H1 (cell line): ENCODE results near the gene PLA2G15. TPM values are rescaled to one million over a fixed set of nuclear protein-coding genes. Genes with fewer than 3 reads are reported as not detected.

Experiments used
- CTCF ChIA-PET: fragments of 300-600 bp; sonication (Branson Sonifier 250); formaldehyde crosslinking; loops from one replicate; lab custom pipeline; 2021; ENCODE audit not compliant: partially characterized antibody; lab: Charles Lee
- POLR2A ChIA-PET: fragments of 300-600 bp; sonication (Branson Sonifier 250); formaldehyde crosslinking; loops from one replicate; lab custom pipeline; 2021; ENCODE audit warnings: inconsistent platforms; ENCODE audit not compliant: partially characterized antibody; lab: Charles Lee
- DNase-seq, 2 experiments: peaks; one replicate each; pipeline versions ENCODE4 v3.0.0 to v3.0.0-alpha.2; 2010 to 2022; ENCODE audit warnings: low spot score in 2 of 2, low read depth in 1 of 2, mixed read lengths in 1 of 2
- FAIRE-seq: peaks from 2 replicates; lab custom pipeline; 2011; peaks lifted over from hg19 to GRCh38; lab: Jason Lieb, UNC
- H2AFZ ChIP-seq: 2 replicates; pipeline ENCODE4 v1.8.1; 2012; ENCODE audit warnings: low read length, inconsistent platforms
- H2AK5ac ChIP-seq: 2 replicates; pipeline ENCODE4 v1.6.1; 2013; ENCODE audit warnings: low read depth, low read length
- H2BK120ac ChIP-seq: replicated peaks from 2 replicates; pipeline ENCODE3; 2013; ENCODE audit warnings: low read depth, low read length, inconsistent platforms
- H2BK12ac ChIP-seq: 2 replicates; pipeline ENCODE4 v1.6.1; 2013; ENCODE audit warnings: low read depth, low read length
- H2BK15ac ChIP-seq: 2 replicates; pipeline ENCODE4 v1.6.1; 2013; ENCODE audit warnings: low read length
- H2BK20ac ChIP-seq: 2 replicates; pipeline ENCODE4 v1.6.1; 2013; ENCODE audit warnings: low read length
- H2BK5ac ChIP-seq: 2 replicates; pipeline ENCODE4 v1.6.1; 2013; ENCODE audit warnings: low read depth, low read length
- H3K14ac ChIP-seq: 2 replicates; pipeline ENCODE4 v1.6.1; 2013; ENCODE audit warnings: inconsistent platforms; ENCODE audit not compliant: insufficient read length
- H3K18ac ChIP-seq: 2 replicates; pipeline ENCODE4 v1.6.1; 2013; ENCODE audit warnings: low read length; ENCODE audit errors: extremely low read depth
- H3K23ac ChIP-seq: 2 replicates; pipeline ENCODE4 v1.6.1; 2013; ENCODE audit warnings: inconsistent platforms; ENCODE audit not compliant: insufficient read length
- H3K23me2 ChIP-seq: 2 replicates; pipeline ENCODE4 v1.6.1; 2013; ENCODE audit warnings: low read depth, low read length
- H3K27ac ChIP-seq: 2 replicates; pipeline ENCODE4 v1.6.1; 2011; ENCODE audit warnings: low read depth, low read length, inconsistent platforms
- H3K27me3 ChIP-seq, 4 experiments: replicated peaks in 1 of 4; 1 replicate in 1 of 4; 2 replicates in 3 of 4; pipeline versions ENCODE4 v1.6.1 to v1.8.1; 2011 to 2013; ENCODE audit warnings: low read length in 3 of 4, mild to moderate bottlenecking in 3 of 4, inconsistent platforms in 2 of 4, mixed read lengths in 2 of 4, moderate library complexity in 1 of 4; ENCODE audit not compliant: control insufficient read depth in 3 of 4, insufficient read depth in 3 of 4; ENCODE audit errors: extremely low read depth in 1 of 4
- H3K36me3 ChIP-seq, 4 experiments: 2 replicates each; pipeline versions ENCODE4 v1.6.1 to v1.8.1; 2011 to 2013; ENCODE audit warnings: mild to moderate bottlenecking in 4 of 4, low read length in 3 of 4, moderate library complexity in 2 of 4, control low read depth in 1 of 4, inconsistent platforms in 1 of 4; ENCODE audit not compliant: insufficient read depth in 4 of 4, control insufficient read depth in 2 of 4
- H3K4ac ChIP-seq: replicated peaks from 2 replicates; pipeline ENCODE3; 2013; ENCODE audit warnings: low read length, low read depth, mixed read lengths, inconsistent platforms; ENCODE audit not compliant: insufficient read length
- H3K4me1 ChIP-seq, 4 experiments: replicated peaks in 1 of 4; 1 replicate in 1 of 4; 2 replicates in 3 of 4; pipeline versions ENCODE4 v1.6.1 to v1.8.1; 2011 to 2013; ENCODE audit warnings: low read length in 3 of 4, inconsistent platforms in 2 of 4, mixed read lengths in 1 of 4; ENCODE audit not compliant: insufficient read depth in 4 of 4, control insufficient read depth in 3 of 4
- H3K4me2 ChIP-seq, 2 experiments: 2 replicates each; pipeline versions ENCODE4 v1.6.1 to v1.8.1; 2011 to 2013; ENCODE audit warnings: low read depth in 2 of 2, low read length in 2 of 2, control low read depth in 1 of 2, inconsistent platforms in 1 of 2, mild to moderate bottlenecking in 1 of 2; ENCODE audit not compliant: insufficient read depth in 1 of 2
- H3K4me3 ChIP-seq, 4 experiments: fragments of 200-600, 300-600 bp in 1 of 4; sonication (generic), shearing (Covaris generic), sonication (Bioruptor Twin) in 1 of 4; 2 replicates each; pipeline versions ENCODE4 v1.5.1 to v1.8.1; 2011 to 2016; ENCODE audit warnings: low read length in 4 of 4, low read depth in 3 of 4, control low read depth in 2 of 4, inconsistent platforms in 2 of 4, mild to moderate bottlenecking in 2 of 4, mixed read lengths in 1 of 4, moderate library complexity in 1 of 4; ENCODE audit not compliant: insufficient read depth in 2 of 4; ENCODE audit errors: extremely low read depth in 1 of 4
- H3K56ac ChIP-seq: replicated peaks from 2 replicates; pipeline ENCODE3; 2013; ENCODE audit warnings: low read depth, mild to moderate bottlenecking, mixed read lengths, low read length, inconsistent platforms; ENCODE audit not compliant: insufficient read length
- H3K79me1 ChIP-seq: 2 replicates; pipeline ENCODE4 v1.6.1; 2013; ENCODE audit warnings: low read depth, low read length, control low read depth
- H3K79me2 ChIP-seq, 2 experiments: 2 replicates each; pipeline versions ENCODE4 v1.6.1 to v1.8.1; 2012 to 2013; ENCODE audit warnings: low read length in 2 of 2, mild to moderate bottlenecking in 2 of 2, inconsistent platforms in 1 of 2; ENCODE audit not compliant: insufficient read depth in 2 of 2, control insufficient read depth in 1 of 2
- H3K9ac ChIP-seq, 4 experiments: replicated peaks in 1 of 4; 1 replicate in 1 of 4; 2 replicates in 3 of 4; pipeline versions ENCODE4 v1.6.1 to v1.8.1; 2011 to 2013; ENCODE audit warnings: low read depth in 3 of 4, low read length in 3 of 4, control low read depth in 2 of 4, mild to moderate bottlenecking in 2 of 4, moderate library complexity in 2 of 4, inconsistent platforms in 1 of 4; ENCODE audit errors: extremely low read depth in 1 of 4
- H3K9me3 ChIP-seq, 2 experiments: 2 replicates each; pipeline versions ENCODE4 v1.6.1 to v1.8.1; 2012 to 2013; ENCODE audit warnings: mild to moderate bottlenecking in 2 of 2, moderate library complexity in 2 of 2, control low read depth in 1 of 2, inconsistent platforms in 1 of 2, low read depth in 1 of 2, low read length in 1 of 2, mixed read lengths in 1 of 2; ENCODE audit not compliant: insufficient read depth in 2 of 2
- H4K20me1 ChIP-seq, 2 experiments: replicated peaks in 1 of 2; 2 replicates each; pipeline versions ENCODE3 to v1.8.1; 2011 to 2013; ENCODE audit warnings: inconsistent platforms in 2 of 2, low read length in 2 of 2, mild to moderate bottlenecking in 1 of 2; ENCODE audit not compliant: insufficient read depth in 2 of 2, control insufficient read depth in 1 of 2
- H4K5ac ChIP-seq: 2 replicates; pipeline ENCODE4 v1.6.1; 2013; ENCODE audit warnings: low read length, low read depth, mixed read lengths, inconsistent platforms; ENCODE audit not compliant: insufficient read length
- H4K8ac ChIP-seq: 2 replicates; pipeline ENCODE4 v1.8.0; 2013; ENCODE audit warnings: mild to moderate bottlenecking, moderate library complexity, low read length, inconsistent platforms; ENCODE audit not compliant: insufficient read depth; ENCODE audit errors: extremely low read depth
- H4K91ac ChIP-seq: replicated peaks from 2 replicates; pipeline ENCODE3; 2013; ENCODE audit warnings: low read length, mixed read lengths, inconsistent platforms; ENCODE audit not compliant: insufficient read length
- CHD2 ChIP-seq: IDR thresholded peaks from 2 replicates; pipeline ENCODE4 v1.6.1; 2012; ENCODE audit warnings: low read length, improper control_type of control experiment
- SAP30 ChIP-seq: fragments of 300-600 bp; sonication (generic); IDR thresholded peaks from 2 replicates; pipeline ENCODE4 v1.7.1; 2012; ENCODE audit warnings: low read length, moderate library complexity, mild to moderate bottlenecking, inconsistent platforms; ENCODE audit not compliant: insufficient read depth, insufficient replicate concordance
- WGBS, 2 experiments: shearing (Covaris generic) in 1 of 2; methylation state at CpG; one replicate each; pipeline versions ENCODE4 v1.1.6 to v1.1.7; 2013 to 2015; ENCODE audit warnings: low lambda C conversion rate in 2 of 2, mixed read lengths in 2 of 2, inconsistent platforms in 1 of 2, low coverage in 1 of 2, missing lambda C conversion rate in 1 of 2; ENCODE audit not compliant: insufficient replicate concordance in 2 of 2, insufficient coverage in 1 of 2, insufficient read length in 1 of 2; ENCODE audit errors: extremely low coverage in 1 of 2, missing lambda C conversion rate in 1 of 2; 5-methylcytosine and 5-hydroxymethylcytosine counted together
- polyA plus RNA-seq, 7 experiments: library from polyadenylated mRNA; depleted of rRNA in 3 of 7; stranded (reverse) in 5 of 7; unstranded in 2 of 7; fragments of >200 nt in 5 of 7; fragments of 200-250 nt in 2 of 7; gene quantifications; 1 replicate in 5 of 7; 2 replicates in 1 of 7; 4 replicates in 1 of 7; pipeline versions ENCODE4 v1.2.1 to v1.2.3, GENCODE V29; 2011 to 2013; ENCODE audit warnings: missing spikeins in 2 of 7, mixed read lengths in 2 of 7
- total RNA-seq: library from RNA; stranded (reverse); fragmentation: NEBNext Ultra II Directional; extraction: Animal tissue kit (Norgen Biotek cat#: 25700); gene quantifications from 2 replicates; pipeline ENCODE4 v1.2.1, GENCODE V29; 2021

PLA2G15 gene
- total and polyA plus RNA-seq, 2 of the 8 experiments (the other 6 are each of a cell fraction or from before 2014, with no cell fraction given): 11.2 to 12.0 TPM

DNA sequence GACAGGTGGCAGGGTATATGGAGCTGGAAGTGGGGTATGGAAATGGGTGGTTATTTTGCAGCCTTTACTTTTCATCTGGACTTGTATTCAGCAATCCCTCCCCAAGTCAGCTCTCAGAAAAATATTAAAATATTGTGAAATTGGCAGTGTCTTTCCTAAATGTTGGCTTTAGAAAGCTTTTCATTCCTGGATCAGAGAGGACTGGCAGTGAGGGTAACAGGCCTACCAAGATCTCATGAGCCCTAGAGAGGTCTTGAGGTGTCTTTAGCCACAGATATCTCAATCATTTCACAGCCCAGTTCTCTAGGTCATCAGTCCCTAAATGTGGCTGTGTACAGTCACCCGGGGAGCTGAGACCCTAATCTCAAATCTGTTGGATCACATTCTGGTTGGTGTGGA, 43.1 kb downstream of the PLA2G15 start:
- no peak overlapping the region for H3K9ac ChIP-seq
- H3K14ac ChIP-seq: no peak overlapping the region
- H3K4me3 ChIP-seq: no peak overlapping the region
- H2BK120ac ChIP-seq: no peak overlapping the region
- H3K9me3 ChIP-seq: no peaks in the 10 kb centered on the region
- no peak overlapping the region for H2AK5ac ChIP-seq
- no peak overlapping the region for H3K4me2 ChIP-seq
- H2BK15ac ChIP-seq: no peak overlapping the region
- H4K20me1 ChIP-seq: peaks cover 0 to 9% of the 10 kb centered on the region in 2 experiments
- H3K4me1 ChIP-seq: no peaks in the 10 kb centered on the region
- H3K27me3 ChIP-seq: no peaks in the 10 kb centered on the region
- H2AFZ ChIP-seq: no peak overlapping the region
- FAIRE-seq (no peak), DNase-seq (no peak)
- H4K8ac ChIP-seq: no peak overlapping the region
- H2BK12ac ChIP-seq: no peak overlapping the region
- H2BK5ac ChIP-seq: no peak overlapping the region
- no peaks in the 10 kb centered on the region for H3K79me2 ChIP-seq
- no peak overlapping the region for H3K23ac ChIP-seq
- TF ChIP-seq CHD2 (no peak), SAP30 (no peak)
- H3K79me1 ChIP-seq: 0 out of 2 replicates have a peak, but pooled peaks cover 3% of the 10 kb centered on the region
- H3K23me2 ChIP-seq: no peaks in the 10 kb centered on the region; the same call in 1 of the 2 replicates
- CTCF ChIA-PET: interaction anchor here (0.6 to 20.4 kb wide), 8 partner anchors 9 to 60 kb away, joined by 3 to 233 read pairs (median 3); partner anchors contain the start of gene SLC7A6
- no peak overlapping the region for H4K5ac ChIP-seq
- H3K36me3 ChIP-seq: peaks cover 0 to 15% (median 5%) of the 10 kb centered on the region in 4 experiments; a peak in 5 of 8 replicates
- no peak overlapping the region for H4K91ac ChIP-seq
- H3K27ac ChIP-seq: no peak overlapping the region
- no peak overlapping the region for H3K4ac ChIP-seq
- no peak overlapping the region for H2BK20ac ChIP-seq
- 95% methylated on average over 1 of the region's 1 CpG; no CpG with 5 or more reads in 1 of the 2 experiments for WGBS, 2 experiments
- no peak overlapping the region for H3K18ac ChIP-seq
- POLR2A ChIA-PET: interaction anchor here (0.6 to 4.4 kb wide), 4 partner anchors 10 to 107 kb away, joined by 3 to 13 read pairs (median 4); no protein-coding TSS in a partner anchor
- no peak overlapping the region for H3K56ac ChIP-seq
